Transverse colon (tissue), 4 donors: ENCODE data around the gene CYRIA. TPM values are rescaled to one million over a fixed set of nuclear protein-coding genes. Genes with fewer than 3 reads are reported as not detected.

ENCODE experiments used
- DNase-seq: peaks from one replicate; pipeline ENCODE4 v3.0.0-alpha.2; 2019
- H3K27ac ChIP-seq, 4 donors: fragments of 200-600 bp; sonication (generic); 2 replicates each; pipeline ENCODE4 v1.5.1; 2016 to 2018; ENCODE audit warnings: inconsistent platforms in 4 of 4
- H3K27me3 ChIP-seq: fragments of 200-600 bp; sonication (generic); 2 replicates; pipeline ENCODE4 v1.5.1; 2017; ENCODE audit warnings: inconsistent platforms
- H3K36me3 ChIP-seq, 4 donors: fragments of 200-600 bp; sonication (generic); 2 replicates each; pipeline ENCODE4 v1.5.1; 2017 to 2019; ENCODE audit warnings: inconsistent platforms in 4 of 4
- H3K4me1 ChIP-seq, 4 donors: fragments of 200-600 bp; sonication (generic); 2 replicates each; pipeline ENCODE4 v1.5.1; 2017 to 2020; ENCODE audit warnings: inconsistent platforms in 4 of 4
- H3K4me3 ChIP-seq, 4 donors: fragments of 200-600 bp; sonication (generic); 1 replicate in 1 of 4; 2 replicates in 3 of 4; pipeline versions ENCODE4 v1.5.1 to v1.6.1; 2017 to 2019; ENCODE audit warnings: inconsistent platforms in 4 of 4
- H3K9me3 ChIP-seq, 2 donors: fragments of 200-600 bp; sonication (generic); 2 replicates each; pipeline ENCODE4 v1.5.1; 2017 to 2019; ENCODE audit warnings: inconsistent platforms in 2 of 2
- EP300 ChIP-seq: sonication (generic); formaldehyde crosslinking; IDR thresholded peaks from one replicate; pipeline ENCODE4 v1.6.1; 2017; ENCODE audit warnings: antibody characterized with exemption, low read depth
- POLR2A ChIP-seq: fragments of 450-650 bp; IDR thresholded peaks from one replicate; pipeline ENCODE4 v1.6.1; 2016; ENCODE audit warnings: antibody characterized with exemption, mild to moderate bottlenecking, moderate library complexity
- POLR2AphosphoS5 ChIP-seq, 3 donors: sonication (generic); formaldehyde crosslinking; IDR thresholded peaks; one replicate each; pipeline ENCODE4 v1.6.1; 2016; ENCODE audit warnings: antibody characterized with exemption in 3 of 3
- WGBS, 2 donors: methylation state at CpG; one replicate each; pipeline ENCODE4 v1.1.5; 2018; ENCODE audit warnings: low coverage in 1 of 2; 5-methylcytosine and 5-hydroxymethylcytosine counted together
- in situ Hi-C, 4 donors: fragments of 200-750 bp; cut with MboI; loops; one replicate each; pipeline versions ENCODE4 v1.15.0 to v1.15.1; 2017; ENCODE audit warnings: low sequenced_read_pairs in 3 of 4, low pct_ligation_motif_present in 1 of 4, low pct_unique_long_range_greater_than_20kb in 1 of 4
- intact Hi-C: fragments of 100-400 bp; cut with DNase I; formaldehyde crosslinking; loops from one replicate; pipeline ENCODE4 v1.15.1; 2023; ENCODE audit warnings: low total_unique reads
- total RNA-seq, 4 donors: library from RNA; depleted of rRNA; stranded (reverse); fragments of >200 nt; gene quantifications; one replicate each; pipeline ENCODE4 v1.1.0, GENCODE V29; 2016
- TF ChIP-seq, protein P1 (sequence below), 5 experiments: fragments of 200-600 bp in 3 of 5; fragments of 450-650 bp in 2 of 5; sonication (generic) in 3 of 5; IDR thresholded peaks; 1 replicate in 2 of 5; 2 replicates in 3 of 5; pipeline ENCODE4 v1.5.1; 2016 to 2017; ENCODE audit warnings: antibody characterized with exemption in 5 of 5, inconsistent platforms in 3 of 5, mild to moderate bottlenecking in 2 of 5, moderate library complexity in 1 of 5

Gene CYRIA
- total RNA-seq, 4 donors from 2014 or later, result 0.20 to 8.4 (median 2.6) TPM

DNA sequence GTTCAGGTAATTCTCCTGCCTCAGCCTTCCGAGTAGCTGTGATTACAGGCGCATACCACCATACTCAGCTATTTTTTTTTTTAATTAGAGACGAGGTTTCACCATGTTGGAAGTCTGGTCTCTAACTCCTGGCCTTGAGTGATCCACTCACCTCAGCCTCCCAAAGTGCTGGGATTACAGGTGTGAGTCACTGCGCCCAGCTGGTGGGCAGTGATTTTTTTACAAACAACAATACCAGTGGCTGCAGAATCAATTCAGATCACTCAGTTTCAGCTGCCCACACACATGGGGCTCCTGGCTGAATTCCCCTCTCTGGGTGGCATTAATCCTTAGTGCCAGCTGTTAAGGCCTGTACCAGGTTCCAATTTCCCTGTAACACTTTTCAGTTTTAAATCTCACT lies 13.3 kb upstream of the CYRIA start:
- WGBS, 2 donors, result 93 to 100% methylated on average over 2 to 4 of the region's 4 CpGs
- no peak overlapping the region for H3K27ac ChIP-seq
- DNase-seq, result no peak
- intact Hi-C loops, result no loop called here
- H3K4me3 ChIP-seq, result no peak overlapping the region
- H3K9me3 ChIP-seq, result peaks cover 6 to 8% of the 10 kb centered on the region in 2 donors
- H3K27me3 ChIP-seq, result no peaks in the 10 kb centered on the region
- in situ Hi-C loops, result no loop called here
- no peaks in the 10 kb centered on the region for H3K36me3 ChIP-seq
- H3K4me1 ChIP-seq, result no peaks in the 10 kb centered on the region
- TF ChIP-seq, protein P1, sequence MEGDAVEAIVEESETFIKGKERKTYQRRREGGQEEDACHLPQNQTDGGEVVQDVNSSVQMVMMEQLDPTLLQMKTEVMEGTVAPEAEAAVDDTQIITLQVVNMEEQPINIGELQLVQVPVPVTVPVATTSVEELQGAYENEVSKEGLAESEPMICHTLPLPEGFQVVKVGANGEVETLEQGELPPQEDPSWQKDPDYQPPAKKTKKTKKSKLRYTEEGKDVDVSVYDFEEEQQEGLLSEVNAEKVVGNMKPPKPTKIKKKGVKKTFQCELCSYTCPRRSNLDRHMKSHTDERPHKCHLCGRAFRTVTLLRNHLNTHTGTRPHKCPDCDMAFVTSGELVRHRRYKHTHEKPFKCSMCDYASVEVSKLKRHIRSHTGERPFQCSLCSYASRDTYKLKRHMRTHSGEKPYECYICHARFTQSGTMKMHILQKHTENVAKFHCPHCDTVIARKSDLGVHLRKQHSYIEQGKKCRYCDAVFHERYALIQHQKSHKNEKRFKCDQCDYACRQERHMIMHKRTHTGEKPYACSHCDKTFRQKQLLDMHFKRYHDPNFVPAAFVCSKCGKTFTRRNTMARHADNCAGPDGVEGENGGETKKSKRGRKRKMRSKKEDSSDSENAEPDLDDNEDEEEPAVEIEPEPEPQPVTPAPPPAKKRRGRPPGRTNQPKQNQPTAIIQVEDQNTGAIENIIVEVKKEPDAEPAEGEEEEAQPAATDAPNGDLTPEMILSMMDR (IDR thresholded peaks at IDR 0.05), result no peak
- TF ChIP-seq POLR2A, result no peak
- no peak for TF ChIP-seq EP300
- TF ChIP-seq POLR2AphosphoS5 (IDR thresholded peaks at IDR 0.05), result no peak

DNA sequence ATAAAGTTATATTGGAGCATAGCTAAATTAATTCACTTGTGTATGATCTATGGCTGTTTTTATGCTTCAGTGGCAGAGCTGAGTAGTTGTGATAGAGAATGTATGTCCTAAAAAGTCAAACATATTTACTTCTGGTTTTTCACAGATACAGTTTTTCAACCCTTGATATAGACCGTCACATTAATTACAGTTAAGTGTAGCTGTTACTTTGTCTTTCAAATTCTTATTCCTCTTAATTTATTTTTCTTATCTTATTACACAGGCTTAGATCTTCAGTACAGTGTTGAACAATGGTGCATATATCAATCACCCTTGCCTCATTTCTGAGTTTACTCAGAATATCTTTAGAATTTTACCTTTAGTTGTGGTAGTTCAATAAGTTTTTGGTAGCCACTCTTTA lies 12.2 kb upstream of the CYRIA start:
- Histone ChIP-seq H3K27ac (no peak overlapping the region), H3K9me3 (peaks cover 6 to 8% of the 10 kb centered on the region in 2 donors), H3K36me3 (no peaks in the 10 kb centered on the region), H3K4me1 (no peaks in the 10 kb centered on the region), H3K27me3 (no peaks in the 10 kb centered on the region), H3K4me3 (no peak overlapping the region)
- intact Hi-C loops, result no loop called here
- DNase-seq, result no peak
- WGBS, 2 donors, result 89 to 100% methylated on average over 1 of the region's 1 CpG
- in situ Hi-C loops, result no loop called here
- TF ChIP-seq POLR2AphosphoS5 (IDR thresholded peaks at IDR 0.05), result no peak
- TF ChIP-seq, protein P1 (IDR thresholded peaks at IDR 0.05), result no peak
- no peak for TF ChIP-seq EP300
- no peak for TF ChIP-seq POLR2A

DNA sequence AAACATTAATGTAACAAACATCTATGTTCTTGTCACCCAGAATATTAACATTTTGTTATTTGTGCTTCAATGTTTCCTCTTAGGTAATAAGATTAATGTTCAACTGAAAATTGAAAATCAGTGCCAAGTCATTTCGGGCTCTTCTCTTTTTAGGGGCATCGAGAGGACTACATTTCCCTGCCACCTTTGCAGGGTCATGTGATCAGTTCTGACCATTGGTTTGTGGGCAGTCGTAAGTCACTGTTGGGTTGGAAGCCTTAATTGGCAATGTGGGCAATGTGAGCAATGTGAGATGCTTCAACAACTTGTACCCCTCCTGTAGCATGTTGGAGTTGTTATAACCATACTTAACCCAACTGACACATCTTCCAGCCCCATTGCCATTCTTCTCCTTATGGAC lies 10.1 kb upstream of the CYRIA start:
- H3K36me3 ChIP-seq, result no peaks in the 10 kb centered on the region
- no peak overlapping the region for H3K27ac ChIP-seq
- DNase-seq, result no peak
- H3K4me1 ChIP-seq, result no peaks in the 10 kb centered on the region
- 83 to 90% methylated on average over 2 to 3 of the region's 3 CpGs for WGBS, 2 donors
- TF ChIP-seq EP300 (no peak), POLR2A (no peak), POLR2AphosphoS5 (IDR thresholded peaks at IDR 0.05) (no peak)
- TF ChIP-seq, protein P1 (IDR thresholded peaks at IDR 0.05), result no peak
- no peak overlapping the region for H3K4me3 ChIP-seq
- intact Hi-C loops (no loop called here), in situ Hi-C loops (no loop called here)
- no peaks in the 10 kb centered on the region for H3K27me3 ChIP-seq
- peaks cover 6 to 8% of the 10 kb centered on the region in 2 donors for H3K9me3 ChIP-seq

DNA sequence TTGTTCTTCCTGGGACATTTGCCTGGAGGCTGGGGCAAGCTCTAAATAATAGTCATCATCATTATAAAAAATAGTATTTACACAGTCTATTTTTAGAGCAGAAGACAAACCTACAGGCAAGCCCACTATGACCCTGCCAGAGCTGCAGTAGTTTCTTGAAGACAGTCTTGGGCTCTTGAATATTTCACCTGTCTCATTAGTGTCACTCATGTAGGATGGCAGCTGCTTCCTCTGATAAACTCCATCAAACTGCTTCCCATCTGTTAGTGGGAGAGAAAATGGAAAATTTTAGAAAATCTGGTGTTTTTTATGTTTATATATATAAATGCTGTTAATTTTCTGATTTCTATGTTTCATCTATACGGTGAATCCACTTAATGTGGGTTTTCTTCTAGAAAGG lies 8.5 kb upstream of the CYRIA start:
- Histone ChIP-seq H3K27me3 (no peaks in the 10 kb centered on the region), H3K4me1 (no peaks in the 10 kb centered on the region), H3K36me3 (no peaks in the 10 kb centered on the region), H3K27ac (no peak overlapping the region), H3K4me3 (no peak overlapping the region), H3K9me3 (peaks cover 6 to 8% of the 10 kb centered on the region in 2 donors)
- in situ Hi-C loops, result no loop called here
- no peak for TF ChIP-seq POLR2AphosphoS5 (IDR thresholded peaks at IDR 0.05)
- TF ChIP-seq, protein P1 (IDR thresholded peaks at IDR 0.05), result no peak
- TF ChIP-seq POLR2A, result no peak
- TF ChIP-seq EP300, result no peak
- 88 to 93% methylated on average over 1 of the region's 1 CpG for WGBS, 2 donors
- DNase-seq, result no peak
- intact Hi-C loops, result no loop called here
